CD14-positive monocyte (primary cell): Measurements from ENCODE around the gene TRIM16. TPM values are rescaled to one million over a fixed set of nuclear protein-coding genes. Genes with fewer than 3 reads are reported as not detected.

Experiments
- DNase-seq, 3 donors: peaks; one replicate each; pipeline ENCODE4 v3.0.0-alpha.2; 2011 to 2022
- H2AFZ ChIP-seq: 2 replicates; pipeline ENCODE4 v1.6.0; 2012; ENCODE audit warnings: mild to moderate bottlenecking, low read depth, low read length, inconsistent platforms; ENCODE audit not compliant: insufficient read depth, poor library complexity, severe bottlenecking
- H3K27ac ChIP-seq, 2 donors: 1 replicate in 1 of 2; 2 replicates in 1 of 2; pipeline ENCODE4 v1.5.1; 2012 to 2013; ENCODE audit warnings: low read length in 2 of 2, control low read depth in 1 of 2, inconsistent platforms in 1 of 2, low read depth in 1 of 2, mild to moderate bottlenecking in 1 of 2
- H3K27me3 ChIP-seq, 2 donors: one replicate each; pipeline versions ENCODE4 v1.6.0 to v1.6.1; 2011 to 2013; ENCODE audit warnings: low read length in 2 of 2; ENCODE audit not compliant: control insufficient read depth in 2 of 2, insufficient read depth in 2 of 2
- H3K36me3 ChIP-seq, 2 donors: replicated peaks in 1 of 2; 1 replicate in 1 of 2; 2 replicates in 1 of 2; pipeline versions ENCODE4 v1.5.1 to v1.6.1; 2012 to 2013; ENCODE audit warnings: low read length in 2 of 2, control low read depth in 1 of 2, inconsistent platforms in 1 of 2, mild to moderate bottlenecking in 1 of 2; ENCODE audit not compliant: insufficient read depth in 2 of 2, control insufficient read depth in 1 of 2
- H3K4me1 ChIP-seq, 2 donors: 1 replicate in 1 of 2; 2 replicates in 1 of 2; pipeline versions ENCODE4 v1.5.1 to v1.6.1; 2012 to 2013; ENCODE audit warnings: low read length in 2 of 2, control low read depth in 1 of 2, inconsistent platforms in 1 of 2, mild to moderate bottlenecking in 1 of 2, moderate library complexity in 1 of 2; ENCODE audit not compliant: insufficient read depth in 2 of 2, control insufficient read depth in 1 of 2
- H3K4me2 ChIP-seq: replicated peaks from 2 replicates; pipeline ENCODE3; 2012; ENCODE audit warnings: low read length, moderate library complexity, mild to moderate bottlenecking; ENCODE audit not compliant: poor library complexity, severe bottlenecking; ENCODE audit errors: extremely low read depth
- H3K4me3 ChIP-seq, 3 experiments: fragments of 200-600 bp in 1 of 3; sonication (generic) in 1 of 3; replicated peaks in 1 of 3; 1 replicate in 2 of 3; 2 replicates in 1 of 3; pipeline ENCODE4 v1.5.1; 2011 to 2013; ENCODE audit warnings: low read length in 3 of 3, mild to moderate bottlenecking in 3 of 3, control low read depth in 2 of 3, low read depth in 2 of 3, inconsistent platforms in 1 of 3, moderate library complexity in 1 of 3
- H3K79me2 ChIP-seq: 2 replicates; pipeline ENCODE4 v1.6.0; 2012; ENCODE audit warnings: mild to moderate bottlenecking, control low read depth, inconsistent platforms, low read length, moderate library complexity; ENCODE audit not compliant: insufficient read depth
- H3K9ac ChIP-seq: 2 replicates; pipeline ENCODE4 v1.6.0; 2017; ENCODE audit warnings: low read length, mild to moderate bottlenecking; ENCODE audit not compliant: insufficient read depth, poor library complexity, severe bottlenecking
- H3K9me3 ChIP-seq, 2 donors: replicated peaks in 1 of 2; 1 replicate in 1 of 2; 2 replicates in 1 of 2; pipeline versions ENCODE4 v1.5.1 to v1.6.1; 2012 to 2013; ENCODE audit warnings: low read length in 2 of 2, control low read depth in 1 of 2; ENCODE audit not compliant: control insufficient read depth in 1 of 2, insufficient read depth in 1 of 2
- H4K20me1 ChIP-seq: 2 replicates; pipeline ENCODE4 v1.6.0; 2012; ENCODE audit warnings: mild to moderate bottlenecking, low read length, control low read depth, moderate library complexity; ENCODE audit not compliant: insufficient read depth
- H3K27ac Mint-ChIP-seq, 7 donors: one replicate each; pipeline ENCODE4 v1.8.0; 2020; ENCODE audit warnings: mild to moderate bottlenecking in 7 of 7, mixed read lengths in 7 of 7, moderate library complexity in 6 of 7, inconsistent platforms in 2 of 7
- H3K27me3 Mint-ChIP-seq, 3 donors: one replicate each; pipeline ENCODE4 v1.8.0; 2021 to 2022; ENCODE audit warnings: low read depth in 3 of 3, mild to moderate bottlenecking in 3 of 3, mixed read lengths in 3 of 3, moderate library complexity in 3 of 3, inconsistent platforms in 1 of 3
- H3K36me3 Mint-ChIP-seq, 2 donors: one replicate each; pipeline ENCODE4 v1.8.0; 2020; ENCODE audit warnings: mixed read lengths in 2 of 2, inconsistent platforms in 1 of 2, mild to moderate bottlenecking in 1 of 2
- H3K4me1 Mint-ChIP-seq: one replicate; pipeline ENCODE4 v1.8.0; 2020; ENCODE audit warnings: mild to moderate bottlenecking, mixed read lengths
- H3K4me3 Mint-ChIP-seq, 2 donors: one replicate each; pipeline ENCODE4 v1.8.0; 2020; ENCODE audit warnings: mild to moderate bottlenecking in 2 of 2, mixed read lengths in 2 of 2, moderate library complexity in 1 of 2
- H3K9me3 Mint-ChIP-seq, 7 donors: one replicate each; pipeline ENCODE4 v1.8.0; 2020 to 2022; ENCODE audit warnings: mixed read lengths in 7 of 7, mild to moderate bottlenecking in 6 of 7, moderate library complexity in 6 of 7, inconsistent platforms in 2 of 7
- CTCF ChIP-seq: fragments of 200-600 bp; IDR thresholded peaks from one replicate; pipeline ENCODE4 v1.8.0; 2022; ENCODE audit warnings: antibody characterized with exemption, mild to moderate bottlenecking
- WGBS: methylation state at CpG from one replicate; pipeline ENCODE4 v1.1.5; 2013; ENCODE audit warnings: missing lambda C conversion rate; ENCODE audit not compliant: insufficient coverage; 5-methylcytosine and 5-hydroxymethylcytosine counted together
- intact Hi-C, 2 donors: fragments of 100-400 bp; cut with micrococcal nuclease; formaldehyde crosslinking; loops; one replicate each; pipeline versions ENCODE4 v1.15.0 to v1.15.1; 2023
- polyA plus RNA-seq, 3 donors: library from polyadenylated mRNA; depleted of rRNA in 1 of 3; unstranded in 2 of 3; stranded (reverse) in 1 of 3; fragments of 300-500 nt in 2 of 3; fragments of >200 nt in 1 of 3; fragmentation: Illumina TruSeq in 2 of 3; gene quantifications; 1 replicate in 2 of 3; 2 replicates in 1 of 3; pipeline ENCODE4 v1.2.3, GENCODE V29; 2012 to 2021

The TRIM16 gene
- polyA plus RNA-seq, 3 donors: 2.9 to 6.3 (median 4.6) TPM

- Histone ChIP-seq H2AFZ (no peak overlapping the region), H3K27me3 (no peaks in the 10 kb centered on the region), H3K4me2 (no peak overlapping the region), H3K79me2 (no peaks in the 10 kb centered on the region), H3K4me1 (no peaks in the 10 kb centered on the region), H3K9ac (no peak overlapping the region), H3K4me3 (no peak overlapping the region), H3K27ac (no peak overlapping the region), H3K36me3 (no peaks in the 10 kb centered on the region), H3K9me3 (no peaks in the 10 kb centered on the region), H4K20me1 (no peaks in the 10 kb centered on the region)
- intact Hi-C loops: no loop called here
- no peak overlapping the region for H3K4me3 Mint-ChIP-seq
- no peaks in the 10 kb centered on the region for H3K9me3 Mint-ChIP-seq
- peaks cover 3 to 24% of the 10 kb centered on the region in 2 donors for H3K36me3 Mint-ChIP-seq
- H3K27me3 Mint-ChIP-seq: peaks cover 0 to 2% (median 0%) of the 10 kb centered on the region in 3 donors
- no peak for DNase-seq
- H3K27ac Mint-ChIP-seq: no peak overlapping the region
- H3K4me1 Mint-ChIP-seq: no peaks in the 10 kb centered on the region
- WGBS: 98% methylated on average over 5 of the region's 5 CpGs
- TF ChIP-seq CTCF: no peak
These were observed 20.4 kb downstream of the TRIM16 start for GRCh38 chr17:15663691-15664090.

DNA sequence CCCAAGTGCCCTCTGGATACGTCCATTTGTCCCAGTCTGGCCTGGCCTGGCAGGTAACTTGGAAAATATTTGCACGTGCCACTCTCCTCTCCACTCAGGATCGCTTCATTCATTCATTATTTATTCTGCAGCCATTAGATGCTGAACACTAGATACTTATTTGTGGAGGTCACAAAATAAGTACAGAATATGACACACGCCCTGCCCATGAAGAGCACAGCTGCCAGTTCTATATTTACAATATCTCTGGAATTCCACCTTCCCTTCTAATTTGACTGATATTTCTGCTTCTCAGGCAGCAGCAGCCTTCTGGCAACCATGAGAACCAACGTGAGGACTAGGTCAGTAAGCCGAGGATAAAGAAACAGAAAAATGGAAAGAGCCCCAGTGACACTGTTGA lies 20.9 kb downstream of the TRIM16 start:
- no peak for DNase-seq
- no peak overlapping the region for H3K27ac ChIP-seq
- Mint-ChIP-seq H3K36me3 (peaks cover 6 to 22% of the 10 kb centered on the region in 2 donors), H3K27me3 (peaks cover 0 to 2% (median 0%) of the 10 kb centered on the region in 3 donors), H3K4me1 (no peaks in the 10 kb centered on the region), H3K4me3 (no peak overlapping the region), H3K27ac (no peak overlapping the region), H3K9me3 (no peaks in the 10 kb centered on the region)
- intact Hi-C loops: no loop called here
- H3K36me3 ChIP-seq: no peaks in the 10 kb centered on the region
- H3K9ac ChIP-seq: no peak overlapping the region
- no peaks in the 10 kb centered on the region for H4K20me1 ChIP-seq
- H3K4me3 ChIP-seq: no peak overlapping the region
- 100% methylated on average over 3 of the region's 6 CpGs for WGBS
- no peak overlapping the region for H3K4me2 ChIP-seq
- H3K4me1 ChIP-seq: no peaks in the 10 kb centered on the region
- no peaks in the 10 kb centered on the region for H3K79me2 ChIP-seq
- no peaks in the 10 kb centered on the region for H3K27me3 ChIP-seq
- no peaks in the 10 kb centered on the region for H3K9me3 ChIP-seq
- no peak overlapping the region for H2AFZ ChIP-seq
- no peak for TF ChIP-seq CTCF
